GM23338 (cell line): ENCODE measurements around the gene GAPT. TPM values are rescaled to one million over a fixed set of nuclear protein-coding genes. Genes with fewer than 3 reads are reported as not detected.

Experiments used
- ATAC-seq: fragments of 200-7000 bp; cut with Tn5 transposase; 3 replicates; pipeline ENCODE4 v1.9.1; 2020
- DNase-seq: peaks from one replicate; pipeline ENCODE4 v3.0.0-alpha.2; 2015; ENCODE audit warnings: low spot score
- H2AFZ ChIP-seq: fragments of 200-600 bp; sonication (generic); 2 replicates; pipeline ENCODE4 v1.8.0; 2016; ENCODE audit warnings: antibody characterized with exemption, mild to moderate bottlenecking, moderate library complexity
- H3F3A ChIP-seq: fragments of 200-600 bp; sonication (generic); replicated peaks from 2 replicates; pipeline ENCODE4 v1.8.0; 2017; ENCODE audit warnings: antibody characterized with exemption, mixed run types, low read depth
- H3K27ac ChIP-seq: fragments of 200-600 bp; sonication (generic); 2 replicates; pipeline ENCODE4 v1.6.1; 2016; ENCODE audit warnings: low read depth
- H3K27me3 ChIP-seq: fragments of 200-600 bp; sonication (generic); 2 replicates; pipeline ENCODE4 v1.8.0; 2016; ENCODE audit warnings: mild to moderate bottlenecking, mixed run types, moderate library complexity; ENCODE audit not compliant: insufficient read depth
- H3K36me3 ChIP-seq: fragments of 200-600 bp; sonication (generic); 2 replicates; pipeline ENCODE4 v1.8.0; 2016; ENCODE audit warnings: mild to moderate bottlenecking; ENCODE audit not compliant: insufficient read depth
- H3K4me1 ChIP-seq: fragments of 200-600 bp; sonication (generic); 2 replicates; pipeline ENCODE4 v1.8.0; 2016; ENCODE audit warnings: mild to moderate bottlenecking, moderate library complexity; ENCODE audit not compliant: insufficient read depth
- H3K4me2 ChIP-seq: fragments of 200-600 bp; sonication (generic); 2 replicates; pipeline ENCODE4 v1.7.1; 2017; ENCODE audit warnings: mixed run types
- H3K4me3 ChIP-seq: fragments of 200-600 bp; sonication (generic); 2 replicates; pipeline ENCODE4 v1.6.1; 2016; ENCODE audit warnings: mixed run types
- H3K79me2 ChIP-seq: fragments of 200-600 bp; sonication (generic); replicated peaks from 2 replicates; pipeline ENCODE4 v1.8.0; 2017; ENCODE audit warnings: mild to moderate bottlenecking; ENCODE audit not compliant: insufficient read depth
- H3K9me2 ChIP-seq: fragments of 200-600 bp; sonication (generic); 2 replicates; pipeline ENCODE4 v1.8.0; 2017; ENCODE audit not compliant: insufficient read depth
- H4K20me1 ChIP-seq: fragments of 200-600 bp; sonication (generic); replicated peaks from 2 replicates; pipeline ENCODE4 v1.8.0; 2017; ENCODE audit warnings: mild to moderate bottlenecking; ENCODE audit not compliant: insufficient read depth
- H3K27ac Mint-ChIP-seq: 2 replicates; pipeline ENCODE4 v1.8.0; 2020; ENCODE audit warnings: inconsistent platforms, mild to moderate bottlenecking, moderate library complexity, mixed read lengths
- H3K27me3 Mint-ChIP-seq: 3 replicates; pipeline ENCODE4 v1.8.0; 2022; ENCODE audit warnings: low read depth, mild to moderate bottlenecking, moderate library complexity, mixed read lengths, inconsistent platforms; ENCODE audit not compliant: insufficient read depth, poor library complexity
- H3K36me3 Mint-ChIP-seq: 3 replicates; pipeline ENCODE4 v1.8.0; 2021; ENCODE audit warnings: low read depth, mild to moderate bottlenecking, inconsistent platforms, moderate library complexity, mixed read lengths
- H3K4me1 Mint-ChIP-seq: 3 replicates; pipeline ENCODE4 v1.8.0; 2020; ENCODE audit warnings: mild to moderate bottlenecking, inconsistent platforms, mixed read lengths
- H3K4me3 Mint-ChIP-seq: 3 replicates; pipeline ENCODE4 v1.8.0; 2021; ENCODE audit warnings: moderate library complexity, mild to moderate bottlenecking, inconsistent platforms, mixed read lengths
- H3K9me3 Mint-ChIP-seq: 3 replicates; pipeline ENCODE4 v1.8.0; 2020; ENCODE audit warnings: moderate library complexity, mild to moderate bottlenecking, inconsistent platforms, mixed read lengths
- CREB1 ChIP-seq: fragments of 250-450 bp; sonication (Bioruptor Pico); IDR thresholded peaks from 2 replicates; pipeline ENCODE4 v1.5.0; 2020; ENCODE audit warnings: low read depth, mild to moderate bottlenecking, moderate library complexity
- CTCF ChIP-seq, 2 experiments: fragments of 200-600 bp in 1 of 2; sonication (generic) in 1 of 2; conservative IDR thresholded peaks; 2 replicates each; pipeline versions ENCODE4 v1.5.1 to v1.6.1; 2016 to 2017; ENCODE audit warnings: antibody characterized with exemption in 2 of 2, low read depth in 2 of 2, mild to moderate bottlenecking in 2 of 2, moderate library complexity in 1 of 2
- ETS1 ChIP-seq: IDR thresholded peaks from 2 replicates; pipeline ENCODE4 v1.6.1; 2016; ENCODE audit warnings: antibody characterized with exemption
- EZH2 ChIP-seq: fragments of 200-600 bp; sonication (generic); IDR thresholded peaks from one replicate; pipeline ENCODE4 v1.8.0; 2017; ENCODE audit warnings: antibody characterized with exemption, mild to moderate bottlenecking, low read depth; ENCODE audit not compliant: unreplicated experiment
- EZH2phosphoT487 ChIP-seq: fragments of 200-600 bp; sonication (generic); IDR thresholded peaks from one replicate; pipeline ENCODE4 v1.8.1; 2018; ENCODE audit warnings: antibody characterized with exemption; ENCODE audit not compliant: unreplicated experiment
- JUNB ChIP-seq: IDR thresholded peaks from one replicate; pipeline ENCODE4 v1.6.1; 2016; ENCODE audit warnings: antibody characterized with exemption; ENCODE audit not compliant: unreplicated experiment
- NANOG ChIP-seq: IDR thresholded peaks from 2 replicates; pipeline ENCODE4 v1.6.1; 2016; ENCODE audit warnings: antibody characterized with exemption, borderline replicate concordance
- POLR2AphosphoS5 ChIP-seq: IDR thresholded peaks from 2 replicates; pipeline ENCODE4 v1.6.1; 2016; ENCODE audit warnings: antibody characterized with exemption, low read depth
- REST ChIP-seq: IDR thresholded peaks from one replicate; pipeline ENCODE4 v1.6.1; 2018; ENCODE audit warnings: antibody characterized with exemption; ENCODE audit not compliant: unreplicated experiment
- ZNF114 ChIP-seq: fragments of 250-450 bp; sonication (Bioruptor Pico); IDR thresholded peaks from 2 replicates; pipeline ENCODE4 v1.5.0; 2020; ENCODE audit warnings: mild to moderate bottlenecking, moderate library complexity
- polyA plus RNA-seq: library from polyadenylated mRNA; unstranded; fragments of >200 nt; fragmentation: Nextera tagmentation; extraction: Ambion mirVana; gene quantifications from 2 replicates; pipeline ENCODE4 v1.2.1, GENCODE V29; 2016
- total RNA-seq: library from RNA; depleted of rRNA; stranded (reverse); fragments of >200 nt; shearing (Covaris generic); gene quantifications from 2 replicates; pipeline ENCODE4 v1.2.3, GENCODE V29; 2014

The GAPT gene
- total and polyA plus RNA-seq, 2 experiments from 2014 or later = not detected

GRCh38 chr5:58505502-58505901 is 14.3 kb downstream of the GAPT start (continued):
- TF ChIP-seq EZH2phosphoT487 (no peak), NANOG (no peak), EZH2 (no peak), REST (no peak), JUNB (no peak), ZNF114 (CRISPR knock-in tag) (no peak), CTCF (conservative IDR thresholded peaks at IDR 0.05; ENCODE audit: low read depth in 2 of 2) (no peak)

GRCh38 chr5:58505971-58506640 is 14.9 kb downstream of the GAPT start:
- no peaks in the 10 kb centered on the region for H3K36me3 Mint-ChIP-seq
- DNase-seq (no peak), ATAC-seq (no peak)
- H3K4me1 Mint-ChIP-seq = peaks cover 16% of the 10 kb centered on the region
- Histone ChIP-seq H3K4me1 (peaks cover 4% of the 10 kb centered on the region; the same call in 1 of the 2 replicates), H3K36me3 (no peaks in the 10 kb centered on the region), H3K4me3 (no peak overlapping the region), H3K27ac (no peak overlapping the region), H3K79me2 (no peaks in the 10 kb centered on the region), H4K20me1 (no peaks in the 10 kb centered on the region), H3K4me2 (no peak overlapping the region), H3F3A (no peaks in the 10 kb centered on the region), H3K27me3 (no peaks in the 10 kb centered on the region), H3K9me2 (no peaks in the 10 kb centered on the region; the same call in 1 of the 2 replicates), H2AFZ (no peak overlapping the region)
- no peak overlapping the region for H3K4me3 Mint-ChIP-seq
- no peaks in the 10 kb centered on the region for H3K9me3 Mint-ChIP-seq
- H3K27me3 Mint-ChIP-seq = no peaks in the 10 kb centered on the region
- no peak for TF ChIP-seq EZH2
- TF ChIP-seq JUNB = no peak
- TF ChIP-seq POLR2AphosphoS5 = no peak
- no peak for TF ChIP-seq CREB1 (CRISPR knock-in tag)
- no peak for TF ChIP-seq ZNF114 (CRISPR knock-in tag)
- no peak for TF ChIP-seq NANOG
- no peak for TF ChIP-seq EZH2phosphoT487
- no peak for TF ChIP-seq ETS1
- no peak overlapping the region for H3K27ac Mint-ChIP-seq
